ENCODE measurements around the gene PARP12. TPM values are rescaled to one million over a fixed set of nuclear protein-coding genes. Genes with fewer than 3 reads are reported as not detected.

The PARP12 gene
- total and polyA plus RNA-seq, 7 experiments from 2014 or later: 26.2 to 145 (median 72.9) TPM

GRCh38 chr7:140078392-140078791 is 15.6 kb upstream of the PARP12 start:
- H3K4me3 Mint-ChIP-seq: peak overlapping the region in 6 of 10 donors; percentile 23 to 69 (median 44)
- peak overlapping the region in 5 of 9 donors; percentile 17 to 60 (median 53) for H3K27ac Mint-ChIP-seq
- Histone ChIP-seq H3K4me1 (ENCODE audit: control insufficient read depth in 2 of 2, insufficient read depth in 2 of 2, low read length in 2 of 2) (no peaks in the 10 kb centered on the region), H3K27me3 (ENCODE audit: control insufficient read depth in 2 of 2, insufficient read depth in 2 of 2, low read length in 2 of 2) (no peaks in the 10 kb centered on the region), H3K27ac (ENCODE audit: low read depth, low read length) (no peak overlapping the region), H3K36me3 (ENCODE audit: control insufficient read depth in 2 of 3, insufficient read depth in 3 of 3, low read length in 3 of 3) (no peaks in the 10 kb centered on the region), H3K4me3 (ENCODE audit: low read length) (no peak overlapping the region), H3K9me3 (ENCODE audit: control insufficient read depth in 2 of 3, low read length in 3 of 3) (no peaks in the 10 kb centered on the region)
- ATAC-seq (no peak), DNase-seq (no peak)
- H3K9me3 Mint-ChIP-seq: peaks cover 0 to 2% (median 0%) of the 10 kb centered on the region in 11 donors
- CTCF ChIA-PET: interaction anchor here (0.9 to 1.5 kb wide), 2 partner anchors 10 to 14 kb away, joined by 4 to 5 read pairs; no protein-coding TSS in a partner anchor
- POLR2A ChIA-PET: interaction anchor here (0.7 kb wide), 1 partner anchor 11 kb away, joined by 3 read pairs; no protein-coding TSS in a partner anchor
- no peaks in the 10 kb centered on the region for H3K36me3 Mint-ChIP-seq
- H3K27me3 Mint-ChIP-seq: peaks cover 0 to 6% (median 0%) of the 10 kb centered on the region in 5 donors
- intact Hi-C loops (cut with micrococcal nuclease): loop anchor here in 1 of 2 donors (2.0 kb wide), 1 partner anchor 14 kb away; no protein-coding TSS in a partner anchor
- H3K4me1 Mint-ChIP-seq: peaks cover 3 to 12% (median 5%) of the 10 kb centered on the region in 7 donors

GRCh38 chr7:140074780-140075179 is 12.0 kb upstream of the PARP12 start:
- ChIA-PET POLR2A (interaction anchor here (0.6 to 0.8 kb wide), 2 partner anchors 8 to 9 kb away, joined by 3 to 4 read pairs; no protein-coding TSS in a partner anchor), CTCF (no interaction called here)
- ATAC-seq (no peak), DNase-seq (no peak)
- Histone ChIP-seq H3K4me3 (ENCODE audit: low read length) (no peak overlapping the region), H3K9me3 (ENCODE audit: control insufficient read depth in 2 of 3, low read length in 3 of 3) (no peaks in the 10 kb centered on the region), H3K27ac (ENCODE audit: low read depth, low read length) (no peak overlapping the region), H3K36me3 (ENCODE audit: control insufficient read depth in 2 of 3, insufficient read depth in 3 of 3, low read length in 3 of 3) (no peaks in the 10 kb centered on the region), H3K27me3 (ENCODE audit: control insufficient read depth in 2 of 2, insufficient read depth in 2 of 2, low read length in 2 of 2) (no peaks in the 10 kb centered on the region), H3K4me1 (ENCODE audit: control insufficient read depth in 2 of 2, insufficient read depth in 2 of 2, low read length in 2 of 2) (no peaks in the 10 kb centered on the region)
- peaks cover 0 to 17% (median 0%) of the 10 kb centered on the region in 5 donors for H3K27me3 Mint-ChIP-seq
- peaks cover 0 to 5% (median 0%) of the 10 kb centered on the region in 11 donors for H3K9me3 Mint-ChIP-seq
- intact Hi-C loops (cut with micrococcal nuclease): no loop called here
- no peak overlapping the region for H3K27ac Mint-ChIP-seq
- H3K4me1 Mint-ChIP-seq: peaks cover under 1 to 16% (median 5%) of the 10 kb centered on the region in 7 donors
- H3K36me3 Mint-ChIP-seq: peaks cover 0 to 4% (median 0%) of the 10 kb centered on the region in 5 donors
- no peak overlapping the region for H3K4me3 Mint-ChIP-seq

GRCh38 chr7:140070546-140070945 is 7.8 kb upstream of the PARP12 start:
- no peaks in the 10 kb centered on the region for H3K4me1 ChIP-seq (ENCODE audit: control insufficient read depth in 2 of 2, insufficient read depth in 2 of 2, low read length in 2 of 2)
- POLR2A ChIA-PET: interaction anchor here (0.7 kb wide), 1 partner anchor 8 kb away, joined by 3 read pairs; the partner anchor contains the start of gene PARP12
- CTCF ChIA-PET: no interaction called here
- H3K4me3 ChIP-seq (ENCODE audit: low read length): no peak overlapping the region
- Mint-ChIP-seq H3K4me1 (peaks cover 7 to 20% (median 11%) of the 10 kb centered on the region in 7 donors), H3K27ac (no peak overlapping the region), H3K4me3 (no peak overlapping the region), H3K9me3 (peaks cover 9 to 32% (median 18%) of the 10 kb centered on the region in 11 donors), H3K36me3 (peaks cover 10 to 27% (median 11%) of the 10 kb centered on the region in 5 donors), H3K27me3 (peaks cover 0 to 23% (median 0%) of the 10 kb centered on the region in 5 donors)
- intact Hi-C loops (cut with micrococcal nuclease): no loop called here
- H3K27me3 ChIP-seq (ENCODE audit: control insufficient read depth in 2 of 2, insufficient read depth in 2 of 2, low read length in 2 of 2): no peaks in the 10 kb centered on the region
- no peaks in the 10 kb centered on the region for H3K36me3 ChIP-seq (ENCODE audit: control insufficient read depth in 2 of 3, insufficient read depth in 3 of 3, low read length in 3 of 3)
- DNase-seq (no peak), ATAC-seq (no peak)
- no peak overlapping the region for H3K27ac ChIP-seq (ENCODE audit: low read depth, low read length)
- H3K9me3 ChIP-seq (ENCODE audit: control insufficient read depth in 2 of 3, low read length in 3 of 3): peaks cover 0 to 7% (median 0%) of the 10 kb centered on the region in 3 experiments

- Histone ChIP-seq H3K9me3 (ENCODE audit: control insufficient read depth in 2 of 3, low read length in 3 of 3) (peaks cover 0 to 7% (median 0%) of the 10 kb centered on the region in 3 experiments), H3K4me1 (ENCODE audit: control insufficient read depth in 2 of 2, insufficient read depth in 2 of 2, low read length in 2 of 2) (no peaks in the 10 kb centered on the region), H3K27ac (ENCODE audit: low read depth, low read length) (no peak overlapping the region), H3K4me3 (ENCODE audit: low read length) (no peak overlapping the region), H3K36me3 (ENCODE audit: control insufficient read depth in 2 of 3, insufficient read depth in 3 of 3, low read length in 3 of 3) (no peaks in the 10 kb centered on the region), H3K27me3 (ENCODE audit: control insufficient read depth in 2 of 2, insufficient read depth in 2 of 2, low read length in 2 of 2) (no peaks in the 10 kb centered on the region)
- Mint-ChIP-seq H3K27ac (peak overlapping the region in 5 of 9 donors; percentile 15 to 54 (median 39)), H3K27me3 (peaks cover 0 to 23% (median 0%) of the 10 kb centered on the region in 5 donors), H3K9me3 (peaks cover 9 to 33% (median 18%) of the 10 kb centered on the region in 11 donors), H3K36me3 (peaks cover 10 to 27% (median 11%) of the 10 kb centered on the region in 5 donors), H3K4me1 (peaks cover 7 to 20% (median 11%) of the 10 kb centered on the region in 7 donors), H3K4me3 (peak overlapping the region in 4 of 10 donors; percentile 2 to 36 (median 4))
- ChIA-PET CTCF (no interaction called here), POLR2A (no interaction called here)
- ATAC-seq (no peak), DNase-seq (peak in 3 of 9 donors; percentile 27 to 34 (median 28))
- intact Hi-C loops (cut with micrococcal nuclease): loop anchor here (10.0 kb wide), 3 partner anchors 235 to 1485 kb away; partner anchors contain the start of genes ADCK2 (in 1 of the 2) and AGK (in 1 of the 2)
Measured at GRCh38 chr7:140069298-140069949, 6.7 kb upstream of the PARP12 start.

DNA sequence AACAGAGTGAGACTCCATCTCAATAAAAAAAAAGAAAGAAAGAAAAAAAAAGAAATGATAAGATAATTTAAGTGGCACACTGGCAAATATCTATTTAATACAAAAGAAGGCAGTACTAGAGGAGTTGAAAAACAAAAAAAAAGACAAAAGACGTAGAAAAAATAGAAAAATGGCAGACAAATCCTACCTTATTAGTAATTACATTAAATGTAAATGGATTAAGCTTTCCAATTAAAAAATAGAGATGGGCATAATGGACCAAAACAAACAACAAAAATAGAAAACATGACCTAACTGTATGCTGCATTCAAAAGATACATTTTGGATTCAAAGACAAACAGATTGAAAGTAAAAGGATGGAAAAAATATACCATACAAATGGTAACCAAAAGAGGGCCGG is 5.3 kb upstream of the PARP12 start:
- no peak overlapping the region for H3K4me3 ChIP-seq (ENCODE audit: low read length)
- peaks cover 6% of the 10 kb centered on the region in 2 donors for H3K4me1 ChIP-seq (ENCODE audit: control insufficient read depth in 2 of 2, insufficient read depth in 2 of 2, low read length in 2 of 2)
- intact Hi-C loops (cut with micrococcal nuclease): loop anchor here (10.0 kb wide), 3 partner anchors 237 to 1487 kb away; partner anchors contain the start of genes ADCK2 (in 1 of the 2) and AGK (in 1 of the 2)
- peaks cover 0 to 16% (median 0%) of the 10 kb centered on the region in 5 donors for H3K27me3 Mint-ChIP-seq
- H3K9me3 Mint-ChIP-seq: peaks cover 9 to 33% (median 18%) of the 10 kb centered on the region in 11 donors
- ChIA-PET POLR2A (interaction anchor here (0.6 kb wide), 1 partner anchor 92 kb away, joined by 3 read pairs; no protein-coding TSS in a partner anchor), CTCF (no interaction called here)
- H3K9me3 ChIP-seq (ENCODE audit: control insufficient read depth in 2 of 3, low read length in 3 of 3): peaks cover 0 to 7% (median 0%) of the 10 kb centered on the region in 3 experiments
- no peak for DNase-seq
- no peak overlapping the region for H3K27ac ChIP-seq (ENCODE audit: low read depth, low read length)
- ATAC-seq: no peak
- no peak overlapping the region for H3K27ac Mint-ChIP-seq
- no peaks in the 10 kb centered on the region for H3K27me3 ChIP-seq (ENCODE audit: control insufficient read depth in 2 of 2, insufficient read depth in 2 of 2, low read length in 2 of 2)
- H3K4me1 Mint-ChIP-seq: peaks cover 12 to 26% (median 20%) of the 10 kb centered on the region in 7 donors
- H3K4me3 Mint-ChIP-seq: no peak overlapping the region
- peaks cover 0 to 2% (median 0%) of the 10 kb centered on the region in 3 experiments for H3K36me3 ChIP-seq (ENCODE audit: control insufficient read depth in 2 of 3, insufficient read depth in 3 of 3, low read length in 3 of 3)
- peaks cover 10 to 27% (median 11%) of the 10 kb centered on the region in 5 donors for H3K36me3 Mint-ChIP-seq

GRCh38 chr7:140067052-140067451 is 4.3 kb upstream of the PARP12 start:
- no peak overlapping the region for H3K27ac ChIP-seq (ENCODE audit: low read depth, low read length)
- H3K4me1 ChIP-seq (ENCODE audit: control insufficient read depth in 2 of 2, insufficient read depth in 2 of 2, low read length in 2 of 2): peaks cover 6% of the 10 kb centered on the region in 2 donors
- Mint-ChIP-seq H3K9me3 (peaks cover 9 to 33% (median 18%) of the 10 kb centered on the region in 11 donors), H3K27ac (no peak overlapping the region), H3K4me1 (peaks cover 12 to 28% (median 20%) of the 10 kb centered on the region in 7 donors), H3K36me3 (peaks cover 10 to 28% (median 11%) of the 10 kb centered on the region in 5 donors), H3K27me3 (peaks cover 0 to 12% (median 0%) of the 10 kb centered on the region in 5 donors), H3K4me3 (no peak overlapping the region)
- no peaks in the 10 kb centered on the region for H3K27me3 ChIP-seq (ENCODE audit: control insufficient read depth in 2 of 2, insufficient read depth in 2 of 2, low read length in 2 of 2)
- ATAC-seq: no peak
- intact Hi-C loops (cut with micrococcal nuclease): loop anchor here (10.0 kb wide), 3 partner anchors 238 to 1488 kb away; partner anchors contain the start of genes ADCK2 (in 1 of the 2) and AGK (in 1 of the 2)
- peaks cover 0 to 4% (median 0%) of the 10 kb centered on the region in 3 experiments for H3K36me3 ChIP-seq (ENCODE audit: control insufficient read depth in 2 of 3, insufficient read depth in 3 of 3, low read length in 3 of 3)
- CTCF ChIA-PET: no interaction called here
- peaks cover 0 to 7% (median 0%) of the 10 kb centered on the region in 3 experiments for H3K9me3 ChIP-seq (ENCODE audit: control insufficient read depth in 2 of 3, low read length in 3 of 3)
- POLR2A ChIA-PET: no interaction called here
- no peak for DNase-seq
- no peak overlapping the region for H3K4me3 ChIP-seq (ENCODE audit: low read length)

All from naive thymus-derived CD4-positive, alpha-beta T cell (primary cell).